Astrocyte (in vitro differentiated cells and primary cell): ENCODE measurements around the gene CEP57. TPM values are rescaled to one million over a fixed set of nuclear protein-coding genes. Genes with fewer than 3 reads are reported as not detected.

Experiments
- DNase-seq: peaks from one replicate; pipeline ENCODE4 v3.0.0-alpha.2; 2010; ENCODE audit warnings: low read depth
- FAIRE-seq: peaks from 2 replicates; lab custom pipeline; 2011; peaks lifted over from hg19 to GRCh38; lab: Jason Lieb, UNC
- H2AFZ ChIP-seq: 2 replicates; pipeline ENCODE4 v1.6.0; 2012; ENCODE audit warnings: low read depth, low read length, inconsistent platforms
- H3K27ac ChIP-seq: 2 replicates; pipeline ENCODE4 v1.5.1; 2011; ENCODE audit warnings: low read depth, low read length, inconsistent platforms
- H3K27me3 ChIP-seq: 2 replicates; pipeline ENCODE4 v1.6.0; 2011; ENCODE audit warnings: low read length, inconsistent platforms; ENCODE audit not compliant: insufficient read depth
- H3K36me3 ChIP-seq: 2 replicates; pipeline ENCODE4 v1.5.1; 2011; ENCODE audit warnings: low read length, inconsistent platforms; ENCODE audit not compliant: insufficient read depth
- H3K4me1 ChIP-seq: 2 replicates; pipeline ENCODE4 v1.5.1; 2011; ENCODE audit warnings: low read length, inconsistent platforms; ENCODE audit not compliant: insufficient read depth
- H3K4me2 ChIP-seq: 2 replicates; pipeline ENCODE4 v1.6.0; 2012; ENCODE audit warnings: low read length, inconsistent platforms
- H3K4me3 ChIP-seq: 2 replicates; pipeline ENCODE4 v1.5.1; 2011; ENCODE audit warnings: low read depth, mild to moderate bottlenecking, low read length, inconsistent platforms; ENCODE audit not compliant: insufficient read depth
- H3K79me2 ChIP-seq: 2 replicates; pipeline ENCODE4 v1.6.0; 2012; ENCODE audit warnings: mild to moderate bottlenecking, low read length, inconsistent platforms; ENCODE audit not compliant: insufficient read depth
- H3K9ac ChIP-seq: 2 replicates; pipeline ENCODE4 v1.6.0; 2012; ENCODE audit warnings: mild to moderate bottlenecking, low read length, inconsistent platforms
- H3K9me3 ChIP-seq: 2 replicates; pipeline ENCODE4 v1.5.1; 2012; ENCODE audit warnings: low read depth, mild to moderate bottlenecking, low read length, inconsistent platforms; ENCODE audit not compliant: insufficient read depth
- H4K20me1 ChIP-seq: 2 replicates; pipeline ENCODE4 v1.6.0; 2012; ENCODE audit warnings: low read length, inconsistent platforms; ENCODE audit not compliant: insufficient read depth
- H3K27ac Mint-ChIP-seq: one replicate; pipeline ENCODE4 v1.8.0; 2021; ENCODE audit warnings: mild to moderate bottlenecking, mixed read lengths; ENCODE audit not compliant: unreplicated experiment
- H3K27me3 Mint-ChIP-seq: one replicate; pipeline ENCODE4 v1.8.0; 2021; ENCODE audit warnings: low read depth, mixed read lengths; ENCODE audit not compliant: unreplicated experiment
- H3K36me3 Mint-ChIP-seq: one replicate; pipeline ENCODE4 v1.8.0; 2021; ENCODE audit warnings: low read depth, mixed read lengths; ENCODE audit not compliant: unreplicated experiment
- H3K4me1 Mint-ChIP-seq: one replicate; pipeline ENCODE4 v1.8.0; 2021; ENCODE audit warnings: low read depth, mixed read lengths; ENCODE audit not compliant: unreplicated experiment
- H3K4me3 Mint-ChIP-seq: one replicate; pipeline ENCODE4 v1.8.0; 2021; ENCODE audit warnings: mild to moderate bottlenecking, moderate library complexity, mixed read lengths; ENCODE audit not compliant: unreplicated experiment
- H3K9me3 Mint-ChIP-seq: one replicate; pipeline ENCODE4 v1.8.0; 2021; ENCODE audit warnings: mild to moderate bottlenecking, mixed read lengths; ENCODE audit not compliant: unreplicated experiment
- EZH2 ChIP-seq: IDR thresholded peaks from 2 replicates; pipeline ENCODE4 v1.6.1; 2012; ENCODE audit warnings: mild to moderate bottlenecking, low read length, inconsistent platforms; ENCODE audit not compliant: insufficient read depth
- total RNA-seq: library from RNA; stranded (reverse); gene quantifications from 2 replicates; pipeline ENCODE4 v1.2.1, GENCODE V29; 2021
- TF ChIP-seq, protein P1 (sequence below): IDR thresholded peaks from 2 replicates; pipeline ENCODE4 v1.5.1; 2011; ENCODE audit warnings: low read depth, mild to moderate bottlenecking, inconsistent platforms, low read length, moderate library complexity; ENCODE audit not compliant: insufficient read depth

The CEP57 gene
- total RNA-seq, 1 donor from 2014 or later: 23.5 TPM

DNA sequence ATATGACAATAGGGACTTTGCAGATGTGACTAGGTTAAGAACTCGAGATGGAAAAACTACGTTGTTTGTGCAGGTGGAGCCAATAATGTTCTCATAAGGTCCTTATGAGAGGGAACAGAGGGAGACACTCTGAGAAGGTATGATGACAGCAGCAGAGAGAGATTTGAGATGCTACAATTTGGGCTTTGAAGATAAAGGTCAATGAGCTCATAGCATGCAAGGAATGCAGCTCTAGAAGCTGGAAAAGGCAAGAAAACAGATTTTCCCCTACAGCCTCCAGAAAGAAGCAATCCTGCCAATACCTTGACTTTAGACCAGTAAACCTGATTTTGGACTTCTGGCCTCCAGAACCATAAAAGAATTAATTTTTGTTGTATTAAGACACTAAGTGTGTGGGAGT, 21.8 kb upstream of the CEP57 start:
- no peak overlapping the region for H3K27ac ChIP-seq
- Mint-ChIP-seq H3K4me1 (peaks cover 7% of the 10 kb centered on the region), H3K27me3 (no peaks in the 10 kb centered on the region), H3K9me3 (no peaks in the 10 kb centered on the region), H3K4me3 (no peak overlapping the region), H3K27ac (peak overlapping the region; percentile 70), H3K36me3 (no peaks in the 10 kb centered on the region)
- no peak for TF ChIP-seq EZH2
- TF ChIP-seq, protein P1, sequence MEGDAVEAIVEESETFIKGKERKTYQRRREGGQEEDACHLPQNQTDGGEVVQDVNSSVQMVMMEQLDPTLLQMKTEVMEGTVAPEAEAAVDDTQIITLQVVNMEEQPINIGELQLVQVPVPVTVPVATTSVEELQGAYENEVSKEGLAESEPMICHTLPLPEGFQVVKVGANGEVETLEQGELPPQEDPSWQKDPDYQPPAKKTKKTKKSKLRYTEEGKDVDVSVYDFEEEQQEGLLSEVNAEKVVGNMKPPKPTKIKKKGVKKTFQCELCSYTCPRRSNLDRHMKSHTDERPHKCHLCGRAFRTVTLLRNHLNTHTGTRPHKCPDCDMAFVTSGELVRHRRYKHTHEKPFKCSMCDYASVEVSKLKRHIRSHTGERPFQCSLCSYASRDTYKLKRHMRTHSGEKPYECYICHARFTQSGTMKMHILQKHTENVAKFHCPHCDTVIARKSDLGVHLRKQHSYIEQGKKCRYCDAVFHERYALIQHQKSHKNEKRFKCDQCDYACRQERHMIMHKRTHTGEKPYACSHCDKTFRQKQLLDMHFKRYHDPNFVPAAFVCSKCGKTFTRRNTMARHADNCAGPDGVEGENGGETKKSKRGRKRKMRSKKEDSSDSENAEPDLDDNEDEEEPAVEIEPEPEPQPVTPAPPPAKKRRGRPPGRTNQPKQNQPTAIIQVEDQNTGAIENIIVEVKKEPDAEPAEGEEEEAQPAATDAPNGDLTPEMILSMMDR: no peak
- H3K4me1 ChIP-seq: no peaks in the 10 kb centered on the region
- H2AFZ ChIP-seq: no peak overlapping the region
- DNase-seq (no peak), FAIRE-seq (no peak)
- H4K20me1 ChIP-seq: no peaks in the 10 kb centered on the region
- no peak overlapping the region for H3K9ac ChIP-seq
- no peak overlapping the region for H3K4me2 ChIP-seq
- peaks cover 6% of the 10 kb centered on the region for H3K36me3 ChIP-seq
- H3K27me3 ChIP-seq: no peaks in the 10 kb centered on the region
- H3K79me2 ChIP-seq: no peaks in the 10 kb centered on the region
- no peak overlapping the region for H3K4me3 ChIP-seq
- H3K9me3 ChIP-seq: no peaks in the 10 kb centered on the region

DNA sequence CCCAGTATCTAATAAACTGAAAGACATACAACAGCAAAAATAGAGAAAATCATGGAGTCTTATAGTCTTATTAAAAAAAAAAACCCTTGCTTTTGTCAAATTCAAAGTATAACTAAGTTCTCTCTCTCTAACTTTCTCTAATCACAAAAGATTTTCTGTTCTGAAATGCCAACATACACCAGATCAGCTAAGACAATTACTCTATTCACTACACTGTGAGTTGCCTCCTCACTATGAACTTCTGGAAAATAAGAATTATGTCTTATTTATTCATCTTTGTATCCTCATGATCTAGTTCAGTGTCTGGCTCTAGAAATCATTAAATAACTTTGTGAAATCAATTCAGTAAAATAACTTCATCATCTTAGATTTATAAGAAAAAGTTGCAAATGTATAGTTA, 13.4 kb upstream of the CEP57 start:
- Histone ChIP-seq H3K27me3 (no peaks in the 10 kb centered on the region), H2AFZ (no peak overlapping the region), H3K27ac (no peak overlapping the region), H3K79me2 (peaks cover under 1% of the 10 kb centered on the region), H3K36me3 (peaks cover 37% of the 10 kb centered on the region), H4K20me1 (no peaks in the 10 kb centered on the region), H3K4me1 (no peaks in the 10 kb centered on the region), H3K4me2 (no peak overlapping the region), H3K9me3 (no peaks in the 10 kb centered on the region), H3K4me3 (no peak overlapping the region), H3K9ac (no peak overlapping the region)
- no peak overlapping the region for H3K27ac Mint-ChIP-seq
- H3K4me3 Mint-ChIP-seq: no peak overlapping the region
- TF ChIP-seq, protein P1: no peak
- no peak for TF ChIP-seq EZH2
- no peaks in the 10 kb centered on the region for H3K4me1 Mint-ChIP-seq
- H3K9me3 Mint-ChIP-seq: no peaks in the 10 kb centered on the region
- FAIRE-seq (no peak), DNase-seq (no peak)
- peaks cover 3% of the 10 kb centered on the region for H3K36me3 Mint-ChIP-seq
- H3K27me3 Mint-ChIP-seq: no peaks in the 10 kb centered on the region

DNA sequence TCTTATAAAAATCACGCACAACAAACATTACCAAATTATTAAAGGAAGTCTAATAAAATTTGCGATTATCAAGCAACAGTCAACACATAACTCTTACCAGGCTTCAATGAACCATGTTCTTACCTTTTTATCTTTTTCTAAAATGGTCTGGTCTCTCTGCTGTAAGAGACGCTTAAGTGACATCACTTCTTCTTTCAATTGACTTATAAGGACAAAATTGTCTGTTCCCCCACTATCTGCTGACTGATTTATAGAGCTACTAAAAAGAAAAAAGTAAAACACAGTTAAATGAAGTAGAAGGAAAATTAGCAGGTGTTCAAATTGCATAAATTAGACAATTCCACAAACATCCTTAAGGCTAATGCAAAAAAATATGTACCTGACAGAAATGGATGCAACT, 11.6 kb upstream of the CEP57 start:
- H3K4me1 Mint-ChIP-seq: no peaks in the 10 kb centered on the region
- no peak for FAIRE-seq
- DNase-seq: no peak
- Histone ChIP-seq H2AFZ (no peak overlapping the region), H3K9me3 (no peaks in the 10 kb centered on the region), H4K20me1 (peaks cover 1% of the 10 kb centered on the region), H3K36me3 (peaks cover 40% of the 10 kb centered on the region), H3K9ac (no peak overlapping the region), H3K4me1 (no peaks in the 10 kb centered on the region), H3K4me3 (no peak overlapping the region), H3K79me2 (peaks cover 6% of the 10 kb centered on the region), H3K4me2 (no peak overlapping the region), H3K27me3 (no peaks in the 10 kb centered on the region), H3K27ac (no peak overlapping the region)
- H3K27ac Mint-ChIP-seq: no peak overlapping the region
- H3K9me3 Mint-ChIP-seq: no peaks in the 10 kb centered on the region
- no peaks in the 10 kb centered on the region for H3K27me3 Mint-ChIP-seq
- H3K36me3 Mint-ChIP-seq: peaks cover 3% of the 10 kb centered on the region
- TF ChIP-seq, protein P1: no peak
- H3K4me3 Mint-ChIP-seq: no peak overlapping the region
